GM18511 (cell line): Measurements from ENCODE around the gene PRR5.
"Not testable (repeated sequence)": the region's sequence is repeated elsewhere in the genome, so short reads cannot be mapped to it uniquely, and the experiment has no call there.

Experiments
- ATAC-seq: cut with Tn5 transposase; IDR thresholded peaks from one replicate; pipeline ENCODE4 v1.9.1; 2021; ENCODE audit warnings: mild to moderate bottlenecking, moderate library complexity; ENCODE audit not compliant: unreplicated experiment

Gene PRR5, protein sequence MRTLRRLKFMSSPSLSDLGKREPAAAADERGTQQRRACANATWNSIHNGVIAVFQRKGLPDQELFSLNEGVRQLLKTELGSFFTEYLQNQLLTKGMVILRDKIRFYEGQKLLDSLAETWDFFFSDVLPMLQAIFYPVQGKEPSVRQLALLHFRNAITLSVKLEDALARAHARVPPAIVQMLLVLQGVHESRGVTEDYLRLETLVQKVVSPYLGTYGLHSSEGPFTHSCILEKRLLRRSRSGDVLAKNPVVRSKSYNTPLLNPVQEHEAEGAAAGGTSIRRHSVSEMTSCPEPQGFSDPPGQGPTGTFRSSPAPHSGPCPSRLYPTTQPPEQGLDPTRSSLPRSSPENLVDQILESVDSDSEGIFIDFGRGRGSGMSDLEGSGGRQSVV

DNA sequence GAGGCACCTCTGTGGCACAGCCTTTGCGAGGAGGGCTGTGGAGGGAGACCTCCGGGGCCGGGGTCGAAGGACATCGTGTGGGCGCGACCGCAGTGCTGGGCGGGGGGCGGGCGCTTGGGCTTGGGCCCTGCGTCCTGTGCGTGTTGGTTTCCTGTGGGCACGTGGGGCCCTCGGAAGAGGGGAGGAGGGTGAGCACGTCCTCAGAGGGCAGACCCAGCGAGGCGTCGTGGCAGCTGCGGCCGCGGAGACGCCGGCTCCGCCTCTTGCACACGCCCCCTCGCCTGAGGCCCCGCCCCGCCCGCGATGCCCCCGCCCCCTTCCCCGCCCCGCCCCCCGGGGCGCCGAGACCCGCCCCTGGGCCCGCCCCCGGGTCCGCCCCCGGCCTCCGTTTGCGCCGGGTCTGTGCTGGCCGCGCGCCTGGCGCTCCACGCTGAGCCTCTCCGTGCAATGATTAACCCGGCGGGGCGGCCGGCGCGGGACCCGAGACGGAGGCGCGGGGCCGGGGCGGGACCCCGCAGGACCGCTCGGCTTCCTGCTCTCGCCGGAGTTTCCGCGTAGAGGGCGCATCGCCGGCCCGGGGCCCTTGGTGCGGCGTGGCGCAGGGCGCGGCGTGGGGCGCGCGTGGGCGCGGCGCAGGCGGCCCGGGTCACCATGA is at the start of gene PRR5:
TSS of gene PRR5 (plus strand) at position 381 of the 655 bp plus-strand sequence. CDS start at position 652, 271 bp downstream.
- peak; percentile 73 for ATAC-seq

DNA sequence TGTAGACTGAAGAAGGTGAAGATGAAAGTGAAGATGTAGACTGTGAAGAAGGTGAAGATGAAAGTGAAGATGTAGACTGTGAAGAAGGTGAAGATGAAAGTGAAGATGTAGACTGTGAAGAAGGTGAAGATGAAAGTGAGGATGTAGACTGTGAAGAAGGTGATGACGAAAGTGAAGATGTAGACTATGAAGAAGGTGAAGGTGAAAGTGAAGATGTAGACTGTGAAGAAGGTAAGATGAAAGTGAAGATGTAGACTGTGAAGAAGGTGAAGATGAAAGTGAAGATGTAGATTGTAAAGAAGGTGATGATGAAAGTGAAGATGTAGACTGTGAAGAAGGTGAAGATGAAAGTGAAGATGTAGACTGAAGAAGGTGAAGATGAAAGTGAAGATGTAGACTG is 49.1 kb upstream of the PRR5 start:
- ATAC-seq = not testable (repeated sequence)

DNA sequence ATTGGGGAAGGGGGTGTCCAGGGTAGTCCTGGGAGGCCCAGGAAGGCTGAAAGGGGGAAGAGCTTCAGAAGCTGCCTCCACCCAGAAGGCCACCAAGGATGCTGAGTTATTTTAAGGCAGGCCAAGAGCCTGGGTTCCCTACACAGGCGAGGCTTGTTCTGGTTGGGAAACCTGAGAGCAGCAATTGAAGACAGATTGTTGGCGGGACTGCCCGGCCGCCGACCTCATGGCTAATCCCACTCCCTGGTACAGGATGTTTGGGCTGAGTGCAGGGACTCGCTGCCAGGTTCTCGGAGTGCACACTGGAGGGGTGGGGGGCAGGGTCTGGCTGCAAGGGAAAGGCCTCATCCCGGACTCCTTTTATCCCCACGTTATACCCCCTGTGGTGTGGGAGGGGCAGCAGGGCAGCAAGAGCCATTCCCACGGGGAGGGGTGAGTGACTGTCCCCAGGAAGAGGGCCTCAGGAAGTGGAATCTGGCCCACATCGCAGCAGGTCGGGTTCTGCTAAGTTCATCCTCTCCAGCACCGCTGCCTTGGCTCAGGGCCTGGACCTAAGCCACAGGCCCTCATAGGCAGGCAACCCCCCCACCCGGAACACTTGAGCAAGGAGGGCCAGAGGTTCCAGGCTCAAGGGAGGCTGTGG is 43.6 kb upstream of the PRR5 start:
- ATAC-seq = no peak

DNA sequence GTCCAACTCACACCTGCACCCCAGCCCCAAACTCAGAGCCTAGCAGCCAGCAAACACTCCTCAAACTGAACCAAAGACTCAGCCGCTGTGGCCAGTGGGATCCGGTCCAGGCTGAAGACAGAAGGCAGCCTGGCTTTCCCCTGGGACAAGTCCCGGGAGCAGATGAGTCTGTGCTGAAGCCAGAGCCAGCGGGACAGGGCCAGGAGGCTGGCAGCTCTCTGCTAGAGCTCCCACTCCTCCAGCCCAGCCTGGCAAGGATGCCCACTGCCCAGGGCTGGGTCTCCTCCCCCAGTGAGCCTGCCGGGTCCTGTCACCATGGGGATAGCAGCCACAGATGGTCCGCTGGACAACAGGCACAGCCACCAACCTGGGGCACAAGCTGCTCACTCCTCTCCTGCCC is 42.9 kb upstream of the PRR5 start:
- no peak for ATAC-seq

DNA sequence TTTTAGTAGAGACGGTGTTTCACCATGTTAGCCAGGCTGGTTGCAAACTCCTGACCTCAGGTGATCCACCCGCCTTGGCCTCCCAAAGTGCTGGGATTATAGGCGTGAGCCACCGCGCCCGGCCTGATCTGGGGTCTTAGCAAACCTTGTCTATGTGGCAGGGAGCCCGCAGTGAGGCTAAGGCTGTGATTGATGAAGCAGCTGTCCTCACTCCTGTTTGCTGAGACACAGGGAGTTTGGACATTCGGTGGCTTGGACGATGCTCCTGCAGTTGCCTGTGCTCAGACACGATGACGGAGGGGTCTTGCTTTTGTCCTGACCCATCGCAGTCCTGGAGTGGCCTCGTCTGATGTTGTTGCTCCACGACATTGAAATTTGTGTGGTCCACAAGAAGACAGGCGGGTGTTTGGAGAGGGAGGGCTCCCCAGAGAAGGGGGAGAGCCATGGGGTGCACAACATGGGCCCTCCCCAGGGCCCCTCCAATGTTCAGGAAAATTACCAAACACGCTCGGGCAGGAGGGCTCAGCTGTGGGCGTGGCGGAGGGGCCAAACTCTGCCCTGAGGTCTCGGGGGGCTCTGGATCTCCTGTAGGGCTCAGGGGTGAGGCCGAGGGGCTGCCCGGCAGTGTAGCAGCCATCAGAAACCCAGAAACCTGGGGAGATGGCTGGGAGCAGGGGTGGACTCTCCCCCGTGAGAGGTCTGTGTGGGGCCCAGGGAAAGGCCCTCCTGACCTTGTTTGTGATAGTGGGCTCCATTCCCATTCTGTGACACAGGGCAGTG is 41.8 kb upstream of the PRR5 start:
- no peak for ATAC-seq

DNA sequence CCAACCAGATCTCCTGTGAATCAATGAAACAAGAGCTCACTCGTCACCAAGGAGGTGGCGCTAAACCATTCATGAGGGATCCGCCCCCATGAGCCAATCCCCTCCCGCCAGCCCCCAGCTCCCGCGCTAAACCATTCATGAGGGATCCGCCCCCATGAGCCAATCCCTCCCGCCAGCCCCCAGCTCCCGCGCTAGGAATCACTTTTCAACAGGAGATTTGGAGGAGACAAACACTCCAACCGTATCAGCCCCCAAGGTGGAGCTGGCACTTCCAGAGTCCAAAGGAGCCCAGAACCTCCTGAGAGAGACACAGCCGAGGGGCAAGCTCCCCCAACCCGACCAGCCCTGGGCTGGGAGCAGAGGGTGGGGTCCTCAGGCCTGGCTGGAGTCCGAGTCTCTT is 40.9 kb upstream of the PRR5 start:
- no peak for ATAC-seq

DNA sequence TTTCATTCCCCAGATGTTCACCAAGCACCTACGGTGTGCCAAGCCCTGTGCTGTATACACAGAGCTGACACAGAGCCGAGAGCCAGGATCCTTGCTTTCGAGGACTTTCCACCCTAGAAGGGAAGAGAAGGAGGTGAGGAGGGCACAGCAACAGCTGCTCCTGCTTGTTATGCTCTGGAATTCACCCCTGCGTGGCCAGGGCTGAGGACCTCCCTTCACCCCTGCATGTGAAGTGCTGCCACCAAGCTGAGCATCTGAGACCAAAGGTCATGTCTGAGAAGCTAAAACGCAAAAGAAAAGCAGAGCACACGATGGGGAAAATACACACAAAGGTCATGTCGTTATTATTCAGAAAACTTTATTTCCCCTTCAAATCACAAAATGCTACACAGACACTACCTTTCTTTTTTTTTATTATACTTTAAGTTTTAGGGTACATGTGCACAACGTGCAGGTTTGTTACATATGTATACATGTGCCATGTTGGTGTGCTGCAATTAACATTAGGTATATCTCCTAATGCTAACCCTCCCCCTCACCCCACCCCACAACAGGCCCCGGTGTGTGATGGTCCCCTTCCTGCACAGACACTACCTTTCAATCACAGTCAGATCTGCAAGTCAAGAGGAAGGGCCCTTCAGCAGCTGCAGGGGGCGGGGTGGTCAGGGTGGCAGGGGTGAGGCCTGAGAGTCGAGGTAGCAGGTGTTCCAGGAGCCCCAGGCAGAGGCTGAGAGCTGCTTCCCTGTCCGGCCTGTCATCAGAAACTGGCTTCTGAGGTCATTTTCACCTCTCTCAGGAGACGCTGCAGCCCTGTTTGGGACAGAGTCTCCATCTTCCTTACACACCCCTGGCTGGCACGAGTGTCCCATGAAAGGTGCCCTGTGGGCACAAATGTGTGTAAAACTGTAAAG is 40.1 kb upstream of the PRR5 start:
- ATAC-seq = no peak

DNA sequence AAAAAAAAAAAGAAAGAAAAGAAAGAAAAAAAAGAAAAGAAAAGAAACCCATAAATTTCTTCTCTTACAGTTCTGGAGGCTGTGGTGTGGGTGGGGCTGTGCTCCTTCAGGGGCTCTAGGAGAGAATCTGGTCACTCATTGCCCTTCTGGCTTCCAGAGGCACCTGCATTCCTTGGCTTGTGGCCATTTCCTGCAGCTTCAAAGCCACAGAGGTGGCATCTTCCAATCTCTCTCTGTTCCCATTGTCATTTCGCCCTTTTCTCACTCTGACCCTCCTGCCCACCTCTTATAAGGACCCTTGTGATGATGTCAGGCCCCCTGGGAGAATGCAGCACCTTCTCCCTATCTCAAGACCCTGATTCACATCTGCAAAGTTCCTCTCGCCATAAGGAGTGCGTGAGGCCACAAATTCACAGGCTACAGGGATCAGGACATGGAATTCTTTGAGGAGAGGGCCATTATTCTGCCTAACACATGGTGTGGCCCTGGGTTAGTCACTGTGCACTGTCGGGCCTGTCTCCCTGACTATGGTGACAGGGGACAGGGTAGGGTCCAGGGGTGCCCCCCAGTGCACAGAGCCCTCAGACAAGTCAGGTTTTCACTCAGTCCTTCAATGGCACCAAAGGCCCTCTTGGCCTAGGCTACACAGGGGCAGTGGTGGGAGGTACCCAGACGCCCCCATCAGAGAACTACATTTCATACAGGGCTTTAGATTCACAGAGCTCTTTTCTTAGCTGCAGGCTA is 38.6 kb upstream of the PRR5 start:
- ATAC-seq = no peak

DNA sequence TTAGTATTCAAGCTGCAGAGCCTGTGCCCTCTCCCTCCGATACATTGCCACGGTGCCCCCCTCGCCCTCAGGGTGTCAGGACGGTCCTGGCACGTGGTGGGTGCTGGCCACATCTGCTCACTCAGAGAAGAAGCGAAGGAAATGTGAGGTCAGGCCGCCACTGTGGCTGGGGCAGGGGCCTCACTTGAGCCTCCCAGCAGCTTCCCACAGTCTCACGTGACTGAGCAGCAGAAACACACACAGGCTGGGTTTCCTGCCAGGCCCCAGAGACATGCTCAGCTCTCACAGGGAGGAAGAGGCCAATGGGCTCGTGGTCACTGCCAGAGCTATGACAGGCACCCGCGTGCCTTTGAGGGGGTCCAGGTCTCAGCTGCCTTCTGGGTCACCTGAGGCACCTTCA is 37.9 kb upstream of the PRR5 start:
- ATAC-seq = no peak

DNA sequence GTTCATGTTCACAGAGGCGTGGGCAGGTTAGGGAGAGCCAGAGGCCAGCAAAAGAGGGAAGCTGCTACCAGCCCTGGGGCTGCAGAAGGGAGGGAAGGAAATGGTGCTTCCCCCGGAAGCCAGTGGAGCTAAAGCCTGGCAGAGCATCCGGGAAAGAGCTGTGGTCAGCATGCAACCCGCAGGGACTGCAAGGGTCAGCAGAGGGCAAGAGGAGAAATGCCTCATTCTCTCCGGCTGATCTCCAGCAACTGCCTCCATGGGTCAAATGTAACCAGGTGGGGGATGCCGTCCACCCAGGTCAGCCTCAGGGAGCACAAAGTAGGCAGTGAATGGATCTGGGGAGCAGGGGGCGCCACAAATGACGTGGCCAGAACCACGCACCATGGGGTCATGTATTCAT is 36.9 kb upstream of the PRR5 start:
- ATAC-seq = no peak

DNA sequence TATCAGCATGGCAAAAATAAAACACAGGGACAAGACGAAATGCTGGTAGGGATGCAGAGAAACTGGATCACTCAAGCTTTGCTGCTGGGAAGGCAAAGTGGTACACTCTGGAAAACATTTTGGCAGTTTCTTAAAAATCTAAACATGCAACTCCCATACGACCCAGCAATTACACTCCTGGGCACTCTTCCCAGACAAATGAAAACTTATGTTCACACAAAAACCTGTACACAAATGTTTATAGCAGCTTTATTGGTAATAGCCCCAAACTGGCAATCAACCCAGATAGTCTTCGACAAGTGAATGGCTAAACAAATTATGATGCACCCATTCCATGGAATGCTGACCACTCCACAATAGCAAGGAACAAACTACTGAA is 35.8 kb upstream of the PRR5 start:
- no peak for ATAC-seq

DNA sequence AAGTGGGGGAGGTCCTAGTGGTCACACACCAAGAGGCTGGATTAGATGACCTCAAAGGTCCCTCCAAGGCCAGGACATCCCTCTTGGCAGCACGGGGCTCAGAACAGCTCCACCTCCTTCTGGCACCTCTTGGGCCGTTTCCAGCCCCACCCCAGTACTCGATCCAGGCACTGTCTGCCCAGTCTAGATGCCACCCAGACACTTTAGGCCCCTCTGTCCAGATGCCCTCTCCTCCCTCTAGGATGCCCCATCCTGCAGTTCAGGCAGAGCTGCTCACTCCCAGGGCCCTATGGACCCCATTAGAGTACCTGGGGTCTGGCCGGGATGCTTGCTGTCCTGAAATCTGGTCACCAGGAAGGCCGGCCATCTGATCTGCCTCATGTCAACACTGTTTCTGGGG is 34.7 kb upstream of the PRR5 start:
- no peak for ATAC-seq

DNA sequence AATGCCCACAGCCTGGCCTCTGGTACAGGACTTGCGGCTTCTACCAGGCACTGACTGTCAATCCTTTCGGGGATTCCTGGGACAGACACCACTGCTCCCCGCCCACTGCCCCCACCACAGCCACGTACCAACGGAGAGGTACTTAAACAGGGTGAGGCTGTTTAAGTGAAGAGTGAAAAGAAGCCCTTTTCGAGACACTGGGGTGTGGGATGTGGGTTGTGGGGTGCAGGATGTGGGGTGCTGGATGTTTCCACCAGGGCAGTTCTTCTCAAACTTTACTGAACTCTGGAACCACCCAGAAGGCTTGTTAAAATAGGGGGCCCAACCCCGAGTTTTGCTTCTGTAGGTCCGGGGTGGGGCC is 34.2 kb upstream of the PRR5 start:
- no peak for ATAC-seq

DNA sequence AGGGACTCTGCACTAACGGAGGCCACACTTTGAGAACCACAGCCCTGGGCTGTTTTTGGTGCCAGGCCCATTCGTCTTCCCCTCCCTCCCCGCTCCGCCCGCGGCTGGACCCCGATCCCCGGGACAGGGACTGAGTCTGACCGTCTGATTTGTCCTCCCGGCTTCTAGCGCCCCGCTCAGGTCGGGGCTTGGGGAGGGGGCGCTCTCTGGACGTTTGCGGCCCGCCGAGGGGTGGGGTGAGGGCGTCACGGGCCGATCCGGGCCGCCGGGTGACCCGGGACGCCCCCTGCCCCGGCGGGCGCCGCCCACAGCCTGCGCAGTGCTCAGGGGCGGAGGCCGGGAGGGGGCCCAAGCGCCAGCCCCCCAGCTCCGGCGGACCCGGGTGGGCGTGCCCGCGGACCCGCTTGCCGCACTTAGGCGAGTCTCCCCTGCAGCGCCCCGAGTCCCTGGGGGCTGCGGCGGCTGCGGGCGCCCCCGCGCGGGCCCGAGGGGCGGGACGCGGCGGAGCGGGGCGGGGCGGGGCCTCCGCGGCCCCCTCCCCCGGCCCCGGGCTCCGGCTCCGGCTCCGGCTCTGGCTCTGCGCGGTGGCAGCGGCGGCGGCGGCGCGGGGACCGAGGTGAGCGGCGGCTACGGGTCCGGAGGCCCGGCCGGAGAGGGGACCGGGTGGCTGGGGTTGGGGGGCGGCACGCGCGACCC is 33.7 kb upstream of the PRR5 start:
- ATAC-seq = no peak

DNA sequence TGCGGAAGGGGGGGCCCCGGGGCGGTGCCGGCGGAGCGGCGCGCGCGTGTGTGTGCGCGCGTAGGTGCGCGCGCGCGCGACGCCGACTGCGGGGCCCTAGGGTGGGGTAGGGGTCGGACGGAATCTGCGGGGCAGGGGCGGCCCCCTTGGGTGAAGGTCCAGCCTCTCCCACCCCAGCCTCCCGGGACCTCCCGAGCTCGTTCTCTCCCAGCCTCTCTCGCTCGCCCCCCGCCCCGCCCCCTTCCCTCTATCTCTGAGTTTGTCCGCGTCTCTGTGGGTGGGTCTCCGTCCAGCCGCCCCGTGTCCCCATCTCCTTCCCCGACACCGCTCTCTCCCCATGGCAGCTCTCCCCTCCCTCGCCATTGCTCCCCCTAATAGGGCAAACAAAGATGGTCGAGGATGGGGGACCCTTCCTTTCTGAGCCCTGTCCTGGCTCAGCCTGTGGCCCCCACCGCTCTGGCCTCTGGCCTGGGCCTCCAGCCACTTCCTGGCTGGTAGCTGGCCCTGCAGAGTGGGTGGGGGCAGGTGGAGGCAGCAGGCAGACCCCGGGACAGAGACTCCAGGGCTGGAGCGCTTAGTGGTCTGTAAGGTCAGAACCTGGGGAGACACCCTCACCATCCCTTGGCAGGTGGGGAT is 33.0 kb upstream of the PRR5 start:
- ATAC-seq = no peak

DNA sequence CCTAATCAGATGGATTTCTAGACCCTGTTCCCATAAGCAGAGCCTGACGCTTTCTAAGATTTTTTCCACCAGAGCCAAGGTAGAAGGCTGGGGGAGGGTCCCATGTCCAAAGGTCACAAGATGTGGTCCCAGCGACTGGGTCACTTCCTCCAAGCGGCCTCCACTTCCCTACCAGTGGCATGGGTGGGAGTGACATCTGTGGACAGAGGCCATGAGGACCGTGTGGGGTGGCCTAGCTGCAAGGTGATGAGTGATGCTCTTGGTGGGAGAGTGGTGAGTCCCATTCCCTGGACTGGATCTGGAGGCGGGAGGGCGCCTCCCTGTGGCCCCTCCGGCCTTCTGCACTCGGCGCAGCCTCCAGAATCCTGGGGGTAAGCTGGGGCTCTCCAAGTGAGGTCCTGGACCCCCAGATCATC is 32.4 kb upstream of the PRR5 start:
- ATAC-seq = no peak

DNA sequence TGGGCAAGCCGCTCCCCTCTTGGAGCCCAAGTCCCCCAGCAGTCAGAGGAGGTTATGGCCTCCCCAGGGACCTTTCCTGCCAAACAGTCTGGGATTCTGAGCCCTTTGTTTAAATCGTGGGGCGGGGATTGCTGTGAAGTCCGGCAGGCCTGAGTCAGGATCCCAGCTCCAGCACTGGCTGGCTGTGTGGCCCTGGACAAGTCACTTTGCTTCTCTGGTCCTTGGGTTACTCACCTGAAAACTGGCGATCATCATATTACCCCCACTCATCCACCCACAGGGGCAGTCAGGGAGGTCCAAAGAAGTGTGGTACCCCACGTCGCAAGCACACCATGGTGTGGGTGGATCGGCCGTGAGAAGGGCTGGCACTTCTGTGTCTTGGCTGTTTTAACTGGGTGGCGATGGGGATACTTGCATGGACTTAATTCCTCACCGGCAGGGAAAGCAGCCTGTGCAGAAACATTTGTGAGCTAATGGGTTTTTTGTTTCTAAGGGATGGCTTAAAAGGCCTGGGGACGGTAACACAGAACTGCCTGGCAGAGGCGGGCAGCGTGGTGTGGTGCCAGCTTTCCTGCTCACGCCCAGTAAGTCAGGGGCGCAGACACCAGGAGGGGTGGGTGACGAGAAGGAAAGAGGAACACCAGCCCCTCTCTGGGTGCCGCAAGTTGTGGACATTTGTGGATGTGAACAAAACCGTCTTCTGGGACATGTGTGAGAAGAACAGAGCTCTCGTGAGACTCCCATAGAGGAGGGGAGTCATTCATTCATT is 31.6 kb upstream of the PRR5 start:
- ATAC-seq = no peak

DNA sequence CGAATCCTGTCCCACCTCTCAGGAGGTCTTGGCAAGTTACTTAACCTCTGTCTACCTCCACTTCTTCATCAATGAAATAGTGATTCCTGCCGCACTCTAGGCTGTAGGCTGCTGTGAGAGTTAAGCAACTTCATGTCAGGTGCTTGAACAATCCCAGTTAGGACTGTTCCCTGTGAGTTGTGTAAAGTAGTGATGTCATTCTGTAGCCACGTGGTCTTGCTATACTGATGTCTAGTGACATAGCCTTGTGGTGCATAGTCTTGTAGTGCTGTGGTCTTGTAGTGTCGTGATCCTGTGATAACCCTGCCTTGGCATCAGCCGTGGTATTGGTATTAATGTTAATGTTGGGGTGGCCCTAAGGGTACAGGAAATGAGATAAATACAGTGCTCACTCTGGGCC is 30.3 kb upstream of the PRR5 start:
- ATAC-seq = no peak
